ENCODE measurements around the gene PNRC1.
A peak's percentile ranks its signal among the peaks of the same experiment; 100 is the strongest.
"Not testable (repeated sequence)": the region's sequence is repeated elsewhere in the genome, so short reads cannot be mapped to it uniquely, and the experiment has no call there.

The PNRC1 gene

DNA sequence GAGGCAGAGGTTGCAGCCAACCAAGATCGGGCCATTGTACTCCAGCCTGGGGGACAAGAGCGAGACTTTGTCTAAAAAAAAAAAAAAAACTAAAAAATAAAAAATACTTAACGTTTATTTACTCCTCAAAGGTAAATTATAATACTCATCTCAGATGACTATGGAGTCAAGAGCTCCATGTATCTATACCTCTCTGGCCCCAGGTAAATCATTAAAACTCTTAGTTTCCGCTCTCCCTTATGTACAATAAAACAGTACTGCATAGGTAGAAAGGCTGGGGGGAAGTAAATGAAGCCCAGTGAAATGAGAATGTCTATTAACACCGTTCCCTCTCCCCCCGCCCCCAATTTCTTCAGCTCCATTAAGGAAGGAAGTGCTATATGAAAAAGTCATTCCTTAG lies 36.2 kb downstream of the PNRC1 start:
- no peak for DNase-seq

DNA sequence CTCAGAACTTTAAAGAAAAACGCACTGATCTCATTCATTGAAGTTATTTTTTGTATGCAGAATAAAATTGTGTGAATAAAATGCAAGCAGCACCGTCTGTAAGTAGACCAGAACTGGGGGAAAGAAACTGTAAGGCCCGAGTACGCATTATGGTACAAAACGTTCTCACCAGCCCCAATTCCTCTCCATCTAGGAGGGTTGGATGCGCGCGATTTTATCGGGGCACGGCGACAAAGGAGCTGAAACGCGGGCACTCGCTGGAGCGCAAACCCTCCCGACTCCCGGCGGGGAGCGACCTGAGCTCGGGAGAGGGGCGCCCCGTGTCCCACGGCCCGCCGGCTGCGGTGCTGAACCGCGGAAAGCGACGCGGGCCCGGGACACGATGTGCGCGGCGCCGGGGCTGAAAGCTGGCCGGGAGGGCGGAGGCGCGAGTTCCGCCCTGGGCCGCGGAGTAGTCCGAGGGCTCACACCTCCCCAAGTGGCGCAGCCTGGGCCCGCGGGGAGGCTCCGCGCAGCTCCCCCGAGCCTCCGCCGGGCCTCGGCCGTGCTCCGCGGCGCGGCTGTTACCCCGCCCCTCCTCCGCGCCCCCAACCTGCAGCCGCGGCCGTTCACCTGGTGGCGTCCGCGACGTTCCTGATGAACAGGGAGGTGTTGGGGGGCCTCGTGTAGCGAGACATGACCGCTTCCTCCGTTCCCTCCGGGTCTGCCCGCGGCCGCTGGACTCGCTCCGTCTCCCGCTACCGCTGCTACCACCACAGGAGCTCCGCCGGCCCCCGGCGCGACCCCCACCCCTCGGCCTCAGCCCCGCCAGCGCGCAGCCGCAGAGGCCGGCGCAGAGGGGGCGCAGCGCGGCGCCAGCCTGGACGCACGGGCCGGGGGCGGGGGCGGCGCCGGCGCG lies 36.9 kb downstream of the PNRC1 start, which contains the start of gene SRSF12:
TSS of gene SRSF12 (minus strand) at position 861 of the 898 bp plus-strand sequence. CDS start at position 677, 184 bp downstream.
- peak; percentile 42 for DNase-seq

DNA sequence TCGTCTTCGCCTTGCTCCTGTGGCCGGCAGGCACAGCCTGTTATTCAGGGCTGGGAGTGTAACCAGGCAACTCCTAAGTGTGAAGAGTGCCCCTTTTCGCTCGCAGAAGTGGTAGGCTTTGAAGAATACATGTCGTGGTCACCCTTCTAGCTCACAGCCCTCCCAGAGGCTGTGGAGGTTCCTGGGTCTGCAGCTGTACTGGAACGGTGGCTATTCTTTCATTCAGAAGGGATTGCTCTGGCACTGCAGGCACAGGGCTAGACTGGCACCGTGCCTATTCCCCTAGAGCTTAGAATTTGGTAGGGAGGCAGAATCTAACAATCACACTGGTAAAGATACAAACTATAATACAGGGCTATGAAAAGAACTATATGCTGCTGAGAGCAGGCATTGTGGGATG lies 38.4 kb downstream of the PNRC1 start:
- DNase-seq: no peak

DNA sequence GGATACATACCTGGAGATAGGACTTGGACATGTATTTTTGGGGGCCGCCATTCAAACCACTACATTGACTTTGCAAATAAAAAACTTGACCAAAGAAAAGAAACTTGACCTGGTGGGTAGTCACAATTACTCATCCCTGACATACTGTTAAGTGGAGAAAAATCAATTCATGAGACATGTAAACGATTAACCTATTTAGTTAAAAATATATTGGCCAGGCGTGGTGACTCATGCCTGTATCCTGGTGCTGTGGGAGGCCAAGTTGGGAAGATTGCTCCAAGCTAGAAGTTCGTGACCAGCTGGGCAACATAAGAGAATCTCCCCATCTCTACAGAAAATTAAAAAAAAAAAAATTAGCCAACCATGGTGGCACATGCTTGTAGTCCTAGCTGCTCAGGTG lies 39.8 kb downstream of the PNRC1 start:
- DNase-seq: no peak

DNA sequence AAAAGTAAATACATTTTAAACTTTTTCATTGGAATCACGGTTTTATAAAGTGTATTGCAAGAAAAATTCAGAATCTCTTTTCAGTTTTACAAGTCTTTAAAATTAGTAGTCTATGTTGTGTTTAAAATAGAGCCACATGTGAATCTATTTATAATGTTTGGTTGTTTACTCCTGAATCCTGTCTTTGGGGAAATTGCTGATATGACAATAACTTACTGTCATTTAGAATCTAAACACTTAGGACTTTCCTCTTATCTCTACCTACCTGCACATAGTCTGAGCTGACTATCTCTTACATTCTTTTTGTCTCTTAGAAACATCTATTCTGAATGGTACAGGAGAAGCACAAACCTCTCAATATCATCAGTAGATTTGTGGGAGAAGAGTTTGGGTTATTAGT lies 41.4 kb downstream of the PNRC1 start:
- no peak for DNase-seq

DNA sequence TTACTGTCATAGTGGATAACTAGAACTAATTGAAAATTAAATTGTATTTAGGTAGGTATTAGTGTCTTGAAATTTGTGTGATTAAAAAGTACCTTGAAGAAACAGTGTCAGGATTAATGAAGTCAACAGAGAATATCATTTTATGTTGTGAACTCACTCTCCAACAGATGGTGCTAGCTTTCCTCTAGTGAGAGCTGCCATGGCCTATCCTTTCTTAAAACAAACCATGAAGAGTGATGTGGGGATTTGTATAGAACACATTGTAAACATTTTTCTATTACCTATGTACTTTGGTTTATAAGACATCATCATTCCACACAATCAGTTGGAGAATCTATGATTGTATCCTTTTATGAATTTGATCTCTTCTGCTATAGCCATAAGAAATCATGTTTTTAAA lies 42.1 kb downstream of the PNRC1 start:
- DNase-seq: no peak

DNA sequence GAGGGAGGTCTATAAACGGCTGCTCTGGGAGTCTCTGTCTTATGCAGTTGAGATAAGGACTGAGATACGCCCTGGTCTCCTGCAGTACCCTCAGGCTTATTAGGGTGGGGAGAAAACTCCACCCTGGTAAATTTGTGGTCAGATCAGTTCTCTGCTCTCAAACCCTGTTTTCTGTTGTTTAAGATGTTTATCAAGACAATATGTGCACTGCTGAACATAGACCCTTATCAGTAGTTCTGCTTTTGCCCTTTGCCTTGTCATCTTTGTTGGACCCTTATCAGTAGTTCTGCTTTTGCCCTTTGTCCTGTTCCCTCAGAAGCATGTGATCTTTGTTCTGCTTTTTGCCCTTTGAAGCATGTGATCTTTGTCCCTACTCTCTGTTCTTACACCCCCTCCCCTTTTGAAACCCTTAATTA lies 47.7 kb downstream of the PNRC1 start:
- not testable (repeated sequence) for DNase-seq

DNA sequence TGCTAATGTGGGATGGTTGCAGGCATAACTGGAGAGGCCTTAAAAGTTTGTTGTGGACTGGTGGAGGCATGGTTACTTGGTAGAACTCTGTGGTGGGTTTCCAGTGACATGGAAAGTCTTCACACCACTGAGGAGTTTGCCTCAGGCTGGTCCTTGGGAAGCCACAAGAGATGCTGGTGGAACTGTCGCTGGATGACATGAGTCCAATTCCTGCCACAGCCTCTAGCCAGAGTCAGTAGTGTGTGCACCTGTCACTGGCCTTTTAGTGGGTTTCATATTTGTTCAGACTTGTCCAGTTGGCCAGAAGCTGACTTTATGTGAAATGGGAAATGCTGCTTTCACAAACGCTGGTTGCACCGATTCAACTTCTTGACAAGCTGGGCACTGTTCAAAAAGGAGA lies 51.0 kb downstream of the PNRC1 start:
- DNase-seq: no peak

DNA sequence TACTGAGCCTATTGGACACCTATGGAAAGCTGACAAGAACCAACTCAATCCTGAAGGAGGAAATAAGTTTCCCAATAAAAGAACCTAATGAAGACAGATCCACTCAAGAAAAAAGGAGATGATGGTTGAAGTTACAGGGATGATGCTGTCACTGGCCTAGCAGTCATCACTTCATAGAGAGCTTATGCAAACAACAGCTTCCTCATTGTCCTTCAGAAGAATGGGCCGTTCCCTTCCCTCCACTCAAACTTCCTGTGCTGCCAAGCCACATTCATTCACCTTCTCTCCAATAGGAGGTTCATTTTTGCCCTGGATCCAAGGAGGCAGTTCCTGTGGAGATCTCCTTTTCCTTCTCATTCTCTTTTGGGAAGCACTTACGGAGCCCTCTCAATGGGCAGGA lies 51.5 kb downstream of the PNRC1 start:
- no peak for DNase-seq

DNA sequence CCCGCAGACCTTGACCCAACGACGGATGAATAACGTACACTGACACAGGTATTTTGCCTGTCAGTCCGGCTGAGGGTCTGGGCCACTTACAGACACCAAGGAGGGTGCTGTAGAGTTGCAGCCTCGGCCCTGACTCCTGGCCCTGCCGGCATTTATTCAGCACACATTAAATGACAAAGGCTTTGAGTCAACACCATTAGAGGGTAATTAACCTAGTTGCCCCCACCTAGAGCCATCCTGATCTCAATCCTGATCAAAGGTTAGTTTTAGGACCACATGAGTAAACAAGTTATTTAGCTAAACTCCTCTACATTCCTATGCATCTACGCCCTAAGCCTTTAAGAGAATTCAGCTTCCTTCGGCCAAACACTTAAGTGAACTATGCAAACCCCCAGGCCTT lies 53.4 kb downstream of the PNRC1 start:
- no peak for DNase-seq

DNA sequence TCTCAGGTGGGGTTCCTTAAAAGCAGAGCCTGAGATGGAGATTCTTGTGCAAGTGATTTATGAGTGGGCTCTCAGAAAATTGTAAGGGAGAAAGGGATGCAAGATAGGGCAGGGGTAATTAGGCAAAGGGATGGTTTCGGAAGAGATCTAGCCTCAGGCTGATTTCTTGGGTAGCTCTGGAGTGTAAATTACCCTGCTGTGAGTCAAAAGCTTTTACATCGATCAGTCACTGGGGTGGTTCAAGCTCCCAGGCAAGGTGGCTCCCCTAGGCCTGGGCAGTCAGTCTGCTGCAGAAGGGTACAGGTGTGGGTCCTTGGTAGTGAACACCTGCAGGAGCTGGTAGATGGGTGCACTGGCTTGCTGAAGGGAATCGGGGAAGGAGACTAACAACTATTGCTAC lies 54.2 kb downstream of the PNRC1 start:
- no peak for DNase-seq
